ENCODE measurements around the gene GPANK1.
"Not testable (repeated sequence)": the region's sequence is repeated elsewhere in the genome, so short reads cannot be mapped to it uniquely, and the experiment has no call there.

GPANK1 gene

DNA sequence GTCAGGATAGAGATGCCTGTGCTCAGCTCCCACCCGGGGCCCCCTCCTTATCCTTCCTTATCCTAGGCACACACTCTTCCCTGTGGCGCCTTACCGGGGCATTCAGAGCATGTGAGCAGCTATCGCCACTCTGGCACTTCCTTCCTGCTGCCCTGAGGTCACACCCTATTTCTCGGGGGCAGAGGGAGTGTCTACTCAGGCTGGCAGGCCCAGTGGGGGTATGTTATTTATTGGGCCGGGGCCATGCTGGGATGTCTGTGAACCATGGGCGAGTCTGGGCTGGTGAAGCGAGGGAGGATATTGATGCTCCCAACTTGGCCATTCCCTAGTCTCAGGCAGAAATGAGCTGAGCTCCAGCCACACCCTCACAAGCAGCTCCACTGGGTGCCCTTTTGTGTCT is 46.4 kb upstream of the GPANK1 start:
- no peak overlapping the region for H2BK120ac ChIP-seq (ENCODE audit: insufficient read depth, low read length, poor library complexity)
- no peak overlapping the region for H3K18ac ChIP-seq (ENCODE audit: low read length)
- no CpG with 5 or more reads among the region's 8 CpGs for WGBS (ENCODE audit: extremely low coverage, insufficient coverage, insufficient read length)
- peaks cover 6 to 11% of the 10 kb centered on the region in 2 experiments for H3K4me1 ChIP-seq (ENCODE audit: control insufficient read depth in 1 of 2, insufficient read depth in 2 of 2, low read length in 2 of 2)
- no peak overlapping the region for H4K91ac ChIP-seq (ENCODE audit: low read depth, low read length)
- H2BK5ac ChIP-seq (ENCODE audit: low read depth, low read length, poor library complexity) = no peak overlapping the region
- no peak overlapping the region for H2AK5ac ChIP-seq (ENCODE audit: low read length)
- no peak overlapping the region for H3K4ac ChIP-seq (ENCODE audit: low read depth, low read length)
- no peak for DNase-seq
- H2AFZ ChIP-seq (ENCODE audit: insufficient read depth, low read length, poor library complexity) = no peak overlapping the region
- H3K14ac ChIP-seq (ENCODE audit: low read length) = no peak overlapping the region
- H4K8ac ChIP-seq (ENCODE audit: low read depth, low read length) = no peak overlapping the region
- no peaks in the 10 kb centered on the region for H3K27me3 ChIP-seq (ENCODE audit: insufficient read depth, low read length)
- no peak overlapping the region for H4K12ac ChIP-seq (ENCODE audit: low read depth, low read length)
- H3K9ac ChIP-seq (ENCODE audit: low read length) = no peak overlapping the region
- H3K36me3 ChIP-seq (ENCODE audit: control insufficient read depth in 1 of 2, insufficient read depth in 2 of 2, low read length in 2 of 2) = no peaks in the 10 kb centered on the region
- H3K4me2 ChIP-seq (ENCODE audit: low read length) = no peak overlapping the region
- peaks cover 2% of the 10 kb centered on the region for H3K9me3 ChIP-seq (ENCODE audit: insufficient read depth, low read depth, low read length)
- H3K27ac ChIP-seq (ENCODE audit: low read depth, low read length) = no peak overlapping the region
- no peak overlapping the region for H3K4me3 ChIP-seq (ENCODE audit: low read depth, low read length)
- H2BK12ac ChIP-seq (ENCODE audit: low read length) = no peak overlapping the region
- no peak overlapping the region for H3K23ac ChIP-seq (ENCODE audit: low read length)
- no peaks in the 10 kb centered on the region for H3K79me2 ChIP-seq (ENCODE audit: control insufficient read depth, insufficient read depth, low read length, poor library complexity)
- peaks cover 2% of the 10 kb centered on the region for H3K79me1 ChIP-seq (ENCODE audit: low read length)

DNA sequence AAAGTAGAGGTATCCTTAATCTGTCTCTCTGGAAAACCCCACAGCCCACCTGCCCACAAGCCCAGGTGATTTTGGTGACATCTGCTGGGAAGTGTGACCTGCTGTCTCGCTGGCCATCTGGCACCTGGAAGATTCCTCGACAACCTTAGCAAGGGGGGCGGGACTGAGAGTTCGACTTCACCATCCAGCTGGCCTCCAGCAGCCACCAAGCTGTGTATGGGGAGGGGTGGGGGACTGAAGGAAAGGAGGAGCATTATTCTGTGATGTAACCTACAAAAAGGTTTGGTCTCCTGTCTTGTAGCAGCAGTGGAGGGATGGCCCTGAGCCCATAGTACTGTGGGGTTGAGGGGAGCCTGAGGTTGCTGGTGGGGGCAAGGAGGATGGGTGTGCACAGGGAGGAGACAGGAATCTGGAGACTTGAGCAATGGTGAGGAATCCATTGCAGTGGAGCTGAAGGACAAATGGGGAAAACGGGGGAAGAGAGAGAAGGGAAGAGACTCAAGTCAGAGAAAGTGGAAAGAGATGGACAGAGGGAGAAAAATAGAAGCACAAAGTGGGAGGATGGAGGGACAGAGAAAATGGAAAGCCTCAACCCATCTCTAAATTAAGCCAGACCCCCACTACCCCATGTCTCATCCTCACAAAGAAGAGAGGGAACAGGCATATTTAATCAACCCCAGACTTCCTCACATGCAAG is 45.9 kb upstream of the GPANK1 start:
- Histone ChIP-seq H3K4ac (ENCODE audit: low read depth, low read length) (no peak overlapping the region), H3K4me1 (ENCODE audit: control insufficient read depth in 1 of 2, insufficient read depth in 2 of 2, low read length in 2 of 2) (peaks cover 6 to 11% of the 10 kb centered on the region in 2 experiments), H3K79me1 (ENCODE audit: low read length) (peaks cover 2% of the 10 kb centered on the region), H3K27me3 (ENCODE audit: insufficient read depth, low read length) (no peaks in the 10 kb centered on the region), H2AFZ (ENCODE audit: insufficient read depth, low read length, poor library complexity) (no peak overlapping the region), H3K36me3 (ENCODE audit: control insufficient read depth in 1 of 2, insufficient read depth in 2 of 2, low read length in 2 of 2) (no peaks in the 10 kb centered on the region), H4K91ac (ENCODE audit: low read depth, low read length) (no peak overlapping the region), H3K4me2 (ENCODE audit: low read length) (no peak overlapping the region), H3K4me3 (ENCODE audit: low read depth, low read length) (no peak overlapping the region), H3K9me3 (ENCODE audit: insufficient read depth, low read depth, low read length) (peaks cover 2% of the 10 kb centered on the region), H4K8ac (ENCODE audit: low read depth, low read length) (no peak overlapping the region), H3K9ac (ENCODE audit: low read length) (no peak overlapping the region), H3K23ac (ENCODE audit: low read length) (no peak overlapping the region), H2BK5ac (ENCODE audit: low read depth, low read length, poor library complexity) (no peak overlapping the region), H4K12ac (ENCODE audit: low read depth, low read length) (no peak overlapping the region), H2AK5ac (ENCODE audit: low read length) (no peak overlapping the region), H3K79me2 (ENCODE audit: control insufficient read depth, insufficient read depth, low read length, poor library complexity) (no peaks in the 10 kb centered on the region), H3K14ac (ENCODE audit: low read length) (no peak overlapping the region), H3K18ac (ENCODE audit: low read length) (no peak overlapping the region), H2BK120ac (ENCODE audit: insufficient read depth, low read length, poor library complexity) (no peak overlapping the region), H2BK12ac (ENCODE audit: low read length) (no peak overlapping the region), H3K27ac (ENCODE audit: low read depth, low read length) (no peak overlapping the region)
- DNase-seq = no peak
- WGBS (ENCODE audit: extremely low coverage, insufficient coverage, insufficient read length) = no CpG with 5 or more reads among the region's 5 CpGs

DNA sequence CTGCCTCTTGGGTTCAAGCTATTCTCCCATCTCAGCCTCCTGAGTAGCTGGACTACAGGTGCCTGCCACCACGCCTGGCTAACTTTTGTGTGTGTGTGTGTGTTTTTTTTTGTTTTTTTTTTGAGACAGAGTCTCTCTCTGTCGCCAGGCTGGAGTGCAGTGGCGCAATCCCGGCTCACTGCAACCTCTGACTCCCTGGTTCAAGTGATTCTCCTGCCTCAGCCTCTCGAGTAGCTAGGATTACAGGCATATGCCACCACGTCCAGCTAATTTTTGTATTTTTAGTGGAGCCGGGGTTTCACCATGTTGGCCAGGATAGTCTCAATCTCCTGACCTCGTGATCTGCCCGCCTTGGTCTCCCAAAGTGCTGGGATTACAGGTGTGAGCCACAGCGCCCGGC is 44.4 kb upstream of the GPANK1 start:
- not testable (repeated sequence) for H3K36me3 ChIP-seq (ENCODE audit: control insufficient read depth in 1 of 2, insufficient read depth in 2 of 2, low read length in 2 of 2)

DNA sequence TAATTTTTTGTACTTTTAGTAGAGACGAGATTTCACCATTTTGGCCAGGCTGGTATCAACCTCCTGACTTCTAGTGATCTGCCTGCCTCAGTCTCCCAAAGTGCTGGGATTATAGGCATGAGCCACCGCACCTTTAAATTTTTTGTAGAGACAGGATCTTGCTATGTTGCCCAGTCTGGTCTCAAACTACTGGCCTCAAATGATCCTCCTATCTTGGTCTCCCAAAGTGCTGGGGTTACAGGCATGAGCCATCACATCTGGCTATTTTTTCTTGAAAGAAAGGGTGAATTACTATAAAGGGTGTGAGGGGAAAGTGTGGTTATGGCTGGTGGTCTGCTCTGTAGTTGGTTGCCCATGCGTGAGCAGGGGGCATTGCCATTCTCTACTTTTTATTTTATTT is 43.4 kb upstream of the GPANK1 start:
- no peak overlapping the region for H4K8ac ChIP-seq (ENCODE audit: low read depth, low read length)
- H3K79me2 ChIP-seq (ENCODE audit: control insufficient read depth, insufficient read depth, low read length, poor library complexity) = no peaks in the 10 kb centered on the region
- no peak overlapping the region for H2BK120ac ChIP-seq (ENCODE audit: insufficient read depth, low read length, poor library complexity)
- H2BK12ac ChIP-seq (ENCODE audit: low read length) = no peak overlapping the region
- no peak overlapping the region for H4K12ac ChIP-seq (ENCODE audit: low read depth, low read length)
- H3K27me3 ChIP-seq (ENCODE audit: insufficient read depth, low read length) = no peaks in the 10 kb centered on the region
- peaks cover 2% of the 10 kb centered on the region for H3K9me3 ChIP-seq (ENCODE audit: insufficient read depth, low read depth, low read length)
- no peak overlapping the region for H3K14ac ChIP-seq (ENCODE audit: low read length)
- no peak overlapping the region for H3K27ac ChIP-seq (ENCODE audit: low read depth, low read length)
- H3K4me1 ChIP-seq (ENCODE audit: control insufficient read depth in 1 of 2, insufficient read depth in 2 of 2, low read length in 2 of 2) = no peaks in the 10 kb centered on the region
- H2BK5ac ChIP-seq (ENCODE audit: low read depth, low read length, poor library complexity) = no peak overlapping the region
- no peak overlapping the region for H3K4ac ChIP-seq (ENCODE audit: low read depth, low read length)
- no peak overlapping the region for H3K4me2 ChIP-seq (ENCODE audit: low read length)
- H2AK5ac ChIP-seq (ENCODE audit: low read length) = no peak overlapping the region
- H4K91ac ChIP-seq (ENCODE audit: low read depth, low read length) = no peak overlapping the region
- H3K4me3 ChIP-seq (ENCODE audit: low read depth, low read length) = no peak overlapping the region
- H3K79me1 ChIP-seq (ENCODE audit: low read length) = no peaks in the 10 kb centered on the region
- H3K36me3 ChIP-seq (ENCODE audit: control insufficient read depth in 1 of 2, insufficient read depth in 2 of 2, low read length in 2 of 2) = no peaks in the 10 kb centered on the region
- no peak overlapping the region for H3K9ac ChIP-seq (ENCODE audit: low read length)
- no peak overlapping the region for H3K23ac ChIP-seq (ENCODE audit: low read length)
- no peak overlapping the region for H3K18ac ChIP-seq (ENCODE audit: low read length)
- DNase-seq = no peak
- no peak overlapping the region for H2AFZ ChIP-seq (ENCODE audit: insufficient read depth, low read length, poor library complexity)
- no CpG with 5 or more reads among the region's 3 CpGs for WGBS (ENCODE audit: extremely low coverage, insufficient coverage, insufficient read length)

More for the DNA sequence above, 44.4 kb upstream of the GPANK1 start:
- H2AFZ ChIP-seq (ENCODE audit: insufficient read depth, low read length, poor library complexity); H4K12ac ChIP-seq (ENCODE audit: low read depth, low read length); H3K18ac ChIP-seq (ENCODE audit: low read length); H2BK5ac ChIP-seq (ENCODE audit: low read depth, low read length, poor library complexity); H2BK12ac ChIP-seq (ENCODE audit: low read length); H4K8ac ChIP-seq (ENCODE audit: low read depth, low read length); H3K4me3 ChIP-seq (ENCODE audit: low read depth, low read length); H3K9me3 ChIP-seq (ENCODE audit: insufficient read depth, low read depth, low read length); H2BK120ac ChIP-seq (ENCODE audit: insufficient read depth, low read length, poor library complexity); H3K9ac ChIP-seq (ENCODE audit: low read length); H3K4ac ChIP-seq (ENCODE audit: low read depth, low read length); H3K27me3 ChIP-seq (ENCODE audit: insufficient read depth, low read length); H3K4me2 ChIP-seq (ENCODE audit: low read length); H3K27ac ChIP-seq (ENCODE audit: low read depth, low read length); H3K23ac ChIP-seq (ENCODE audit: low read length); H3K14ac ChIP-seq (ENCODE audit: low read length); DNase-seq; H2AK5ac ChIP-seq (ENCODE audit: low read length); H4K91ac ChIP-seq (ENCODE audit: low read depth, low read length); H3K79me2 ChIP-seq (ENCODE audit: control insufficient read depth, insufficient read depth, low read length, poor library complexity); H3K4me1 ChIP-seq (ENCODE audit: control insufficient read depth in 1 of 2, insufficient read depth in 2 of 2, low read length in 2 of 2); H3K79me1 ChIP-seq (ENCODE audit: low read length): not testable (repeated sequence)
- WGBS (ENCODE audit: extremely low coverage, insufficient coverage, insufficient read length) = no CpG with 5 or more reads among the region's 11 CpGs

Data from trophoblast cell (in vitro differentiated cells and primary cell).